GM19239 (cell line): ENCODE data around the gene TWF2.

Source experiments
- DNase-seq: peaks from one replicate; pipeline ENCODE4 v3.0.0; 2011; ENCODE audit warnings: low spot score; ENCODE audit not compliant: insufficient read length
- FAIRE-seq: peaks from 2 replicates; lab custom pipeline; 2011; peaks lifted over from hg19 to GRCh38; lab: Jason Lieb, UNC

Gene TWF2

DNA sequence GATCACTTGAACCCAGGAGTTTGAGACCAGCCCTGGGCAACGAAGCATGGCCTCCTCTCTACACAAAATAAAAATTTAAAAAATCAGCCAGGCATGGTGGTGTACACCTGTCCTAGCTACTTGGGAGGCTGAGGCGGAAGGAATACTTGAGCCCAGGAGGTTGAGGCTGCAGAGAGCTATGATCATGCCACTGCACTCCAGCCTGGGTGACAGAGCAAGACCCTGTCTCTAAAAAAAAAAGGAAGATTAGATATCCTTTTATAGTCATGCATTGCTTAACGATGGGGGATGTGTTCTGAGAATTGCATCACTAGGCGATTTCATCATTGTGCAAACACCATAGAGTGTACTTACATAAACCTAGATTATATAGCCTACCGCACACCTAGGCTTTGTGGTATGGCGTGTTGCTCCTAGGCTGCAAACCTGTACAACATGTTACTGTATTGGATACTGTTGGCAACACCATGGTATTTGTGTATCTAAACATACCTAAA is 28.4 kb downstream of the TWF2 start:
- FAIRE-seq = no peak

DNA sequence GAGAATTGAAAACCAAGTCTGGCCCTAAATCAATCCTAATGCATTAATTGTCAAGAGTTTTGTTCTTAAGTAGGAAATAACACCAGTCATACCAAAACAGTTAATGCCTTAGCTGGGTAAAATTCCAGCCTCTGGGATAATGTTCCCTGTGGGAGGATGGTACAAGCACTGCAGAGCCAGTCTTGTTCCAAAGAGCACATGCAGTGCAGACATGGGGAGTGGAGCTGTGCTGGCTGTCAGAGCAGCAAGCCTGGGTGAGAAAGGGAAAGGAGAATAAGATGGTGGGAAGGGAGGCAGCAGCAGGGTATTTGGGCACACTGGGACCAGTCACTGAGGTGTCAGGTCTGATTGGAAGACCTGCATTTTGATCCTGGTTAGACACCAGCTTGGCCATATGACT is 28.9 kb downstream of the TWF2 start:
- no peak for FAIRE-seq
- DNase-seq = no peak

More for the DNA sequence above, 28.4 kb downstream of the TWF2 start:
- DNase-seq = no peak

DNA sequence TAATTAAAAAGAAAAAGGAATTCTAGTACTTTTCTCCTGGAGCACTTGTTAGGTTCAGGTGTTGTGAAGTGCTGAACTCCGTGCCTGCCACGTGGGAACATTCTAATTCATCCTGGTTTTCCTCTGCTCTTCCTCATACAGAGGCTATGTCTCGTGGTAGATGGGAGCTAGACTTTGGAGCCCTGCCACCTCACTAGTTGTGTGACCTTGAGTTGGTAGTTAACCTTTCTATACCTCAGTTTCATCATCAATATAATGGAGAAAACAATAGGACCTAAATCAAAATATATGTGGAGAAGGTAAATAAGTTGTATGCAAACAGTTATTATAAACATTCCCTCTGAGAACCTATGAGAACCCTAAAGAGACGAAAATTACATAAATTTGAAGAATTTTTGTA is 30.4 kb downstream of the TWF2 start:
- DNase-seq = no peak
- FAIRE-seq = no peak

DNA sequence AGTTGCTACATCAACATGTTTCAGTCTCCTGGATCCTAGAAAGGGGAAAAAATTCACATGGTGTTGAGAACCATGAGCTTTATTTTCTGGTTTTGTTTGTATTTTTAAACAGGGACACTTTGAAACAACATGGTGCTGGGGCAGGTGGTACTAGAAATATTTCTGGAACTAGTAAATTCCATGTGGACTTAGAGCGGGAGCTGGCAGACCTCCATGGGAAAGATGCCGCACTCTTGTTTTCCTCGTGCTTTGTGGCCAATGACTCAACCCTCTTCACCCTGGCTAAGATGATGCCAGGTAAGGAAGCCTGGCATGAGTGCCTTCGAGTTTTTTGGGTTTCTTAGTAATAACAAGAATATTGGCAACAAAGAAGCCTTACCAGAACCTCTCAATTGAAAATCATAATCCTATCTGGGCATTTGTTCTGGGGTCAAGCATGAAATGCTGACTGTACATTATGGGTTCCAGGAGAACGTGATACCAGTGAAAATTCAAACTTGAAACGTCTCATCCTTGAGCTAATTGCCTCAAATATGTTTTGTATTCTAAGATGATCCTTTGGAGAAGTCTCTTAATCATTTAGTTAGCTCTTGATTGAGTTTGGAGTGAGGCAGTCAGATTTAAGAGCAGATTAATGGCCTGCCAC is 33.1 kb downstream of the TWF2 start:
- no peak for FAIRE-seq
- no peak for DNase-seq

DNA sequence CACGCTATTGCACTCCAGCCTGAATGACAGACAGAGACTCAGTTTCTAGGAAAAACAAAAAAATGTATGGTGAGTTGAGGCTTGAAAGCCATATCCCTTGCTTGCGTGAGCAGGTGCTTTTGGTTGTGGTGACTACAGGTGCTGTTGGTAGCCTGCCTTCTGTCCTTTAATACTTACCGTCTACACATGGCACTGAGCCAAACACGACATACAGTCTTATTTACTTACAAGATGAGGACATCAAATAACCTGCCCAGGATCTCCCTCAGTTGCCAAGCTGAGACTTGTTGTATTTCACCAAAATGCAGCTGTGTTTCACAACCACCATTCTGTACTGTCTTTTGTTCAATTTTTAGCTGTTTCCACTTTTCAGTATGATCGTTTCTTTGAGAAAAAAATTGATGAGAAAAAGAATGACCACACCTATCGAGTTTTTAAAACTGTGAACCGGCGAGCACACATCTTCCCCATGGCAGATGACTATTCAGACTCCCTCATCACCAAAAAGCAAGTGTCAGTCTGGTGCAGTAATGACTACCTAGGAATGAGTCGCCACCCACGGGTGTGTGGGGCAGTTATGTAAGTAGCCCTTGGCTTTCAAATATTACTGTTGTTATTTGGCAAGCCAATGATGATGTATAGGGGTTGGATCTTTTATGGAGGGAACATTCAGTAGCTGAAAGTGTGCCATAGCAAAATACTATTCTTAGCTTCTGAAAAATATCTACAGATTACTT is 34.5 kb downstream of the TWF2 start:
- DNase-seq = no peak
- no peak for FAIRE-seq

DNA sequence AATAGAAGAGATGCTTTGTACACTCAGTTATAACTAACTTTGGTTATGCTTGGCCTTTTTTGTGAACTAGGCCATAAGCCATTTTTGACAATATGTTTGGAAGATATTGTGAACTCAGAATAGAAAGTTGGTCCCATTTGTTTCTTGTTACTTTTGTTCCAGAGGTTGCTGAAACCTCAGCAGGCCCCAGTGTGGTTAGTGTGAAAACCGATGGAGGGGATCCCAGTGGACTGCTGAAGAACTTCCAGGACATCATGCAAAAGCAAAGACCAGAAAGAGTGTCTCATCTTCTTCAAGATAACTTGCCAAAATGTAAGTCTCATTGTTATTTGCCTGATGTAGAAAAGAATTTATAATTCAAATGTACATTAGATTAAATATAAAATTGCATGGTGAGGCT is 35.3 kb downstream of the TWF2 start:
- no peak for FAIRE-seq
- DNase-seq = no peak

DNA sequence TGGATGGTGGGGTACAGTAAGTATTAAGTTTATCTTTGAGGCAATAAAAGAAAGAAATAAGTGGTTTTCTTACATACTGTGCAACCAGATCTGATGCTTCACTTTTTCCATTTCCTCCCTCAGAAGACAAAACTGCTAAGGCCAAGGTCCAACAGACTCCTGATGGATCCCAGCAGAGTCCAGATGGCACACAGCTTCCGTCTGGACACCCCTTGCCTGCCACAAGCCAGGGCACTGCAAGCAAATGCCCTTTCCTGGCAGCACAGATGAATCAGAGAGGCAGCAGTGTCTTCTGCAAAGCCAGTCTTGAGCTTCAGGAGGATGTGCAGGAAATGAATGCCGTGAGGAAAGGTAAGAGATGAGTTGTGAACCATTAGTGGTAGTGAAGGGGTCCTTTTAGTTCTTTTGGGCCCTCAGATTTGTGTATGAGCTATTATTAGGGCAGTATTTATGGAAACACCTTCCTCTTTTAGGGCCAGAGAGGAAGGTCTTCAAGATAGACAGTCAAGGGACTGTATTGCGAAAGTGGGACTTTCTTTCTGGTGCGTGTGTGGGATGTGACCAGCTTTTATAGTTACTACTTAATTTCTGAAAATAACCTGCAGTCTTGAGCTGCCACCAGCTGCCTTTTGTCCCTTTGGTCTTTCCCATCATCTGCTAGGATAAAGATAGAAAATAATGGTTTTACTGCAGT is 36.4 kb downstream of the TWF2 start:
- FAIRE-seq (peak; percentile 58), DNase-seq (no peak)

DNA sequence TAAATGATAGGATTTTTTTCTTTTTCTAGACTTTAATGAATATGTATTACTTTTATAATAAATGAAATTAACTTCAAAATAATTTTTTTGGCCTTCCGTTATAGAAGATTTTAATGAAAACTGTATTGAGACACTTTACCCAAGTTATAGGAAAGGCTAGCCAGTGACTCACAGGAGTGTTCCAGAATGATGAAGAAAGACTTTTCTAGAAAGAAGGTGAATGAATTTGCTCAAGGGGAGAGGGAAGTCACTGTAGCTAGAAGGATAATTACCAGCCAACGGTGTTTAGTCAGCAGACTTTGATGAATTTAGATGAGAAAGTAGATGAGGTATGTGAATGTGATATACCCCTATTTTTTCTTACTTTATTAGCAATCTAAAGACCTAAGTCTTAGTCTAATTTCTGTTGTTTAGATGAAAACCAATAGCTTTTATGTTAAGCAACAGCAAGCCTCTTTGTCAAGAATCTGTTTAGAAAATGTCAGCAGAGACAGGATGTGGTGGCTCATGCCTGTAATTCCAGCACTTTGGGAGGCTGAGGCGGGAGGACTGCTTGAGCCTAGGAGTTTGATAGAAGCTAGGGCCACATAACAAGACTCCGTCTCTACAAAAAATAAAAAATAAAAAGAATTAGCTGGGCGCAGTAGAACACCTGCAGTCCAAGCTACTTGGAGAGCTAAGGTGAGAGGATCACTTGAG is 37.8 kb downstream of the TWF2 start:
- no peak for DNase-seq
- FAIRE-seq = no peak

DNA sequence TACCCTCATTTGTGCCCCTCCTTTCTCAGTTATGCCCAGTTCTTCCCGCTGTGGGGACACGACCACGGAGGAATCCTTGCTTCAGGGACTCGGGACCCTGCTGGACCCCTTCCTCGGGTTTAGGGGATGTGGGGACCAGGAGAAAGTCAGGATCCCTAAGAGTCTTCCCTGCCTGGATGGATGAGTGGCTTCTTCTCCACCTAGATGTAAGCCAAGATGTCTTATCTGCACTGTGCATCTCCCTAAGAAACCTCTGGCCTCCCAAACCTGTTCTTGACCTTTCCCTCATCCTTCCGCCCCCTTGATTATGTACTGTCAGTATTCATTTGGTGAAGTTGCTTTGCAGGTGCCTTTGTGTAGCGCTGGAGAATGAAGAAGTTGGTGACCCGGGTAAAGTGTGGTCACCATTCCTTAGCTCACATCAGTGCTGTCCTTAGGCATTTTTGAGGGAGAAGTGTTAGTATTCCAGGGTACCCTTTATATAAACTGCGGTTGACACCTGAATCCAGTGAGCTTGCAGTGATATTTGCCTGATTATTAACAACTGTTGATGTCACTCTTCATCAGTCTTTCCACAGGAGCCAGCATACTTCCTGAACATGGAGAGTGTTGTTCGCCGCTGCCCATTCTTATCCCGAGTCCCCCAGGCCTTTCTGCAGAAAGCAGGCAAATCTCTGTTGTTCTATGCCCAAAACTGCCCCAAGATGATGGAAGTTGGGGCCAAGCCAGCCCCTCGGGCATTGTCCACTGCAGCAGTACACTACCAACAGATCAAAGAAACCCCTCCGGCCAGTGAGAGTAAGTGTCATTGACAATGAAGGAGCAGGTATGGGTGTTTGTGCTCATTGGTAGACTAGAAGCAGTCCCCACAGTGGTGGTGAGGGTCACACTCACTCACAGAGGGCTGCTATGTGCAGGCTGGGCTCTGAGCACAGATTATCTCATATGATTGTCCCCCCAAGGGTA is 40.0 kb downstream of the TWF2 start:
- FAIRE-seq = peak; percentile 56

DNA sequence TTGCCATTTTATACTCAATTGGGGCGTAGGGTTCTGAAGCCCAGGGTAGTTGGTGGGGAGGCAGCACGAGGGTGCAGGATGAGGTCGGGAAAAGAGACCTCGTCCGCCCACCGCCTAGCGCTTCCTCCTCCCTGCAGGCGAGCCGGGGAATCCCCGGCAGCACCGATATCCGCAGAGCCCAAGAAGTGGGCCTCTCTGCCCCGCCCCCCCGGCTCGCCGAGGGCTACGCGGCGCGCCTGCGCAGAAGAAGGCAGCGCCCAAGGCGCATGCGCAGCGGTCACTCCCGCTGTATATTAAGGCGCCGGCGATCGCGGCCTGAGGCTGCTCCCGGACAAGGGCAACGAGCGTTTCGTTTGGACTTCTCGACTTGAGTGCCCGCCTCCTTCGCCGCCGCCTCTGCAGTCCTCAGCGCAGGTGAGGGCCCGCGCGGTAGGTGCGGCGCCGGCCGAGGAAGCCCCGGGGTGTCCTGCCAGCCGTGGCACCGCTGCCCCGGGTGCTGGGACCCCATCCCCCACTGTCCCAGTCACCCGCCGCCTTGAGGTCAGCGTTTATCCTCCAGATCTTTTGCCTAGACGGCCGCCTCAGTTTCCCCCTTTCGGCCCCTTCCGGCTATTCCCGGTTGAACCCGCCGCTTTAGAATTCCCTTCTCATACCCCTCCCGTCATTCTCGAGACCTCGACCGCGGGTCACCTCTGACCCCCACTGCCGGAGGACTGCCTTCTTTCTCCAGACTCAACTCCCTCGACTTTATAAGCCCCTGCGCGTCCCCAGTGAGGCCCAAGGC is 40.9 kb downstream of the TWF2 start, which contains the start of gene ALAS1:
Gene ALAS1 (plus strand): TSS at position 319 of the 784 bp plus-strand sequence. CDS start 1,082 bp downstream, outside the sequence.
- DNase-seq (peak; percentile 97), FAIRE-seq (peak; percentile 95)

More for the DNA sequence above, 40.0 kb downstream of the TWF2 start:
- no peak for DNase-seq

DNA sequence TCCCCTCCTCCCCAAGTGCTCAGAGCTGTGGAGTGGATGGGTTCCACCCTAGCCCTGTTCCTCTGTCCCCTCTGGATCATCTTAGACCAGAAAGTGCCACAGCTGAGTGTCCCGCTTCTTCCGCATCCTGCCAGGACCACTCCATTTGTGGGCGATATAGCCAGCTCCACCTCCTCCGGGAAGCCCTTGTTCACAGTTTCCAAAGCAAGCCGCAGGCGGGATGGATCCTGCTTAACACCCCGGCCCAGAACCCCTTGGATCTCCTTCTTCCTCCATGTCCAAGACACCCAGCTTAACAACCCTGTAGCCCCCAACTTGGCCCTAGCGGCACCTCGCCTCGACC is 41.5 kb downstream of the TWF2 start:
- no peak for FAIRE-seq
- DNase-seq = no peak

DNA sequence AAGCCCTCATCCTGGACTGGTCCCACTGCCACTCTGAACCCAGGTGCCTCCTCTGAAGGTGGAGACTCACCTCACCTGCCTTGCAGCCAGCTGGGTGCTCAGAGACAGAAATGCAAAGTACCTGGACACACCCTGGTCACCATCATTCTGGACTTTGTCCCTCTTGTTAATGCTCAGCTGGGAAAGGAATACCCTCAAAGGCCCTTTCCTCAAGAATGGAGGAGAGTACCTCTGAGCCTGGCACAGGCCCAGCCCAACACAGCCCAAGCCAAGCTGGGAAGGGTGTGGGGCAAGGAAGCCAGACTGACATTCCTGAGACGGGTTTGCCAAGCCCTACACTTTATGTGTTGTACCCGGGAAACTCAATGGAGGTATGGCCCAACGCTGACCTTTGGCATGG is 42.0 kb downstream of the TWF2 start:
- FAIRE-seq (no peak), DNase-seq (no peak)

DNA sequence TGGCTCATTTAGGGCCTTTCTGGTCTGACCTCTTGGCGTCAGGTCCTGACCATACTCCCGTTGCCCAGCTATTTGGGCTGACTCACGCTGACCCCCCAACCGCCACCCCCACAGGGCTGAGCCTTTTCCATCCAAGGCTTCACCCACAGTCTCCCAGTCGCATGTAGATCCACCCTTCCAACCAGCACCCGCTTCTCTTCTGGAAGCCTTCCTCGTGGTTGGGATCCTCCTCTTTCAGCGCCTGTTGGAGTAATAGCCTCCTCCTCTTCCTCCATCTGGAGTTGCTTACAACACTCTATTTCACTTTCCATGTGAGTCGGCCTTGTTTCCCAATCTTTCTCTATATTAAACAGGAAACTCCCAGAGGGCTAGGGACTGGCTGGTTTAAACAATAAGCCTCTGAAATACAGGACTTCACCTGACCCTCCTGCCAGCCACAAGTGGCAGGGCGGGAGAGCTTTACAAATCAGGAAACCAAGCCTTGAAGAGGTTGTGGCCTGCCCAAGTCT is 43.1 kb downstream of the TWF2 start:
- FAIRE-seq (no peak), DNase-seq (no peak)

DNA sequence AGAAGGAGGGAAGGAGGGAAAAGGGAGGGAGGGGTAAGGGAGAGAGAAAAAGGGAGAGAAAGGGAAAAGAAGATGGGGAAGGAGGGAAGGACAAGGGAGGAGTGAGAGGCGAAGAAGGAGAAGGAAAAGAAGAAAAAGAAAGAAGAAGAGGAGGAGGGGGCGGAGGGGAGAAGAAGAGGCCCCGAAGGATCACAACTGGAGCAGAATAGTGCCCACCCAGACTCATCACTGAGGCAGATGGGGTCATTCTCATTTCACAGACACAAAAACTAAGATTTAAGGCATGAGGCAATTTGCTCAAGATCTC is 43.7 kb downstream of the TWF2 start:
- FAIRE-seq = no peak
- no peak for DNase-seq

DNA sequence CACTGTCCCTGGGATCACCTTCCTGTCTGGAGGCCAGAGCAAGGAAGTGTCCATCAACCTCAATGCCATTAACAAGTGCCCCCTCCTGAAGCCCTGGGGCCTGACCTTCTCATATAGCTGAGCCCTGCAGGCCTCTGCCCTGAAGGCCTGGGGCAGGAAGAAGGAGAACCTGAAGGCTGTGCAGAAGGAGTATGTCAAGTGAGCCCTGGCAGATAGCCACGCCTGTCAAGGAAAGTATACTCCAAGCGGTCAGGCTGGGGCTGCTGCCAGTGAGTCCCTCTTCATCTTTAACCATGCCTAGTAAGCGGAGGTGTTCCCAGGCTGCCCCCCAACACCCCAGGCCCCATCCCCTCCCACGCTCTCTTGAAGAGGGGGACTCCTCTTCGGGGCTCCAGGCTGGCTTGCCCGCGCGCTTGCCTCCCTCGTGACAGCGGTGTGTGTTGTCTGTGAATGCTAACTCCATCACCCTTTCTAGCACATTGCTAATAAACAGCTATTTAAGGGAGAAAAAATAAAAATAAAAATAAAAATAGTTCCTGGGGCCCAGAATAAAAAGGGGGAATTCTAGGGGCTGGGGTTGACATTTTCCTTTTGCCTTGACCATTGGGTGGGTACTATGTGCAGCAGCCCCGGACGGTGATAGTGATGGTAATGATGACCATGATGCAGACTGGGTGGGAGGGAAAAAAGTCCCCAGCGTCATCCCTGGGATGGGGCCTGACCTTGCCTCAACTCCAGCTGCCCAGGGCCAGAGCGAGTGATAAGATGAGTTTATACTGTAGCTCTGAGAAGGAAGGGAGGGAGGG is 44.3 kb downstream of the TWF2 start:
- no peak for FAIRE-seq
- no peak for DNase-seq

DNA sequence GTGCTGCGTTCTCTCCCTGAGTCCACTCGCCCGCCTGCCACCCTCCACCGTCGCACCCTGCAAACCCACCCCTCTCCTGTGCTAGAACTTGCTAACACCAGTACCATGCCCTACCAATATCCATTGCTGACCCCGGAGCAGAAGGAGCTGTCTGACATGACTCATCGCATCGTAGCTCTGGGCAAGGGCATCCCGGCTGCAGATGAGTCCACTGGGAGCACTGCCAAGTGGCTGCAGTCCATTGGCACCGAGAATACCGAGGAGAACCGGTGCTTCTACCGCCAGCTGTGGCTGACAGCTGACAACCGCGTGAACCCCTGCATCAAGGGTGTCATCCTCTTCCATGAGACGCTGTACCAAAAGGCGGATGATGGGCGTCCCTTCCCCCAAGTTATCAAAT is 45.9 kb downstream of the TWF2 start:
- FAIRE-seq (no peak), DNase-seq (no peak)

DNA sequence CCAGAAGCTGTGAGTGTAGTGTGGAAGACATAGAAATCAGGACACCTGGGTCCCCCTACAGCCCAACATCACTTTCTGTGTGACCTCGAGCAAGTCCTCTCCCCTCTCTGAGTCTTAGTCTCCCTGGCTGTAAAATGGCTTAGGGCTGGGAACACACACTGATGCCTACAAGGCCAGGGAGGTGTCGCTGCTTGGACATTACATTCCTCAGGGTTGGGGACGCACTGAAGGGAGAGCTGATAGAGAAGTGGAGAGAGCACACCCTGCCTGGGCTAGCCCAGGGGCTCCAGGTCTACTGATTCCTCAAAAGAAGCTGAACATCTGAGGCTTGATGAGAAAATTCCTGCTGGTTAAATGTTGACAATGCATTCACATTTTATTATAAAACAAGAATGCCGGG is 47.3 kb downstream of the TWF2 start:
- DNase-seq (no peak), FAIRE-seq (no peak)
